Body of pancreas (tissue), 4 donors: ENCODE results near the gene FBXO42. TPM values are rescaled to one million over a fixed set of nuclear protein-coding genes. Genes with fewer than 3 reads are reported as not detected.
A peak's percentile ranks its signal among the peaks of the same experiment; 100 is the strongest.

ENCODE experiments used
- ATAC-seq: fragments of 150-250 bp; one replicate; pipeline ENCODE4 v1.9.1; 2016
- DNase-seq, 4 donors: peaks; one replicate each; pipeline ENCODE4 v3.0.0-alpha.2; 2019
- H3K27ac ChIP-seq, 4 donors: fragments of 200-600 bp; sonication (generic); 1 replicate in 3 of 4; 2 replicates in 1 of 4; pipeline versions ENCODE4 v1.5.1 to v1.6.1; 2016 to 2019; ENCODE audit warnings: mild to moderate bottlenecking in 1 of 4, mixed read lengths in 1 of 4, moderate library complexity in 1 of 4
- H3K27me3 ChIP-seq, 2 donors: fragments of 200-600 bp; sonication (generic); one replicate each; pipeline ENCODE4 v1.6.0; 2016; ENCODE audit warnings: mild to moderate bottlenecking in 1 of 2
- H3K36me3 ChIP-seq, 2 donors: fragments of 200-600 bp; sonication (generic); replicated peaks in 1 of 2; 2 replicates each; pipeline ENCODE4 v1.5.1; 2016; ENCODE audit warnings: low read depth in 2 of 2; ENCODE audit not compliant: insufficient read depth in 1 of 2
- H3K4me1 ChIP-seq: fragments of 200-600 bp; sonication (generic); one replicate; pipeline ENCODE4 v1.6.0; 2016
- H3K4me3 ChIP-seq, 2 donors: fragments of 200-600 bp; sonication (generic); 1 replicate in 1 of 2; 2 replicates in 1 of 2; pipeline ENCODE4 v1.5.1; 2016 to 2019
- H3K9me3 ChIP-seq, 3 donors: fragments of 200-600 bp; sonication (generic); 1 replicate in 2 of 3; 2 replicates in 1 of 3; pipeline ENCODE4 v1.5.1; 2016
- CTCF ChIP-seq, 7 experiments: fragments of 450-650 bp in 4 of 7; fragments of 200-600 bp in 3 of 7; sonication (generic) in 3 of 7; IDR thresholded peaks; one replicate each; pipeline ENCODE4 v1.5.1; 2016 to 2019; ENCODE audit warnings: antibody characterized with exemption in 7 of 7
- POLR2A ChIP-seq, 3 donors: fragments of 450-650 bp; IDR thresholded peaks; one replicate each; pipeline ENCODE4 v1.6.1; 2016; ENCODE audit warnings: antibody characterized with exemption in 3 of 3, mild to moderate bottlenecking in 2 of 3
- WGBS, 2 donors: methylation state at CpG; one replicate each; pipeline ENCODE4 v1.1.5; 2017; 5-methylcytosine and 5-hydroxymethylcytosine counted together
- intact Hi-C: fragments of 100-400 bp; cut with DNase I; formaldehyde crosslinking; loops from one replicate; pipeline ENCODE4 v1.15.1; 2023
- total RNA-seq, 2 donors: library from RNA; depleted of rRNA; stranded (reverse); fragments of >200 nt; gene quantifications; one replicate each; pipeline ENCODE4 v1.1.0, GENCODE V29; 2016

The FBXO42 gene
- total RNA-seq, 2 donors from 2014 or later = 11.9 to 33.6 TPM

GRCh38 chr1:16342331-16343062, 9.8 kb downstream of the FBXO42 start:
- Histone ChIP-seq H3K27me3 (no peaks in the 10 kb centered on the region), H3K9me3 (no peaks in the 10 kb centered on the region), H3K27ac (no peak overlapping the region), H3K4me1 (peaks cover under 1% of the 10 kb centered on the region), H3K36me3 (no peaks in the 10 kb centered on the region), H3K4me3 (no peak overlapping the region)
- no peak for ATAC-seq
- intact Hi-C loops = loop anchor here (10.0 kb wide), 1 partner anchor 88 kb away; no protein-coding TSS in a partner anchor
- 79 to 87% methylated on average over 10 of the region's 10 CpGs for WGBS, 2 donors
- no peak for TF ChIP-seq POLR2A (IDR thresholded peaks at IDR 0.05)
- no peak for TF ChIP-seq CTCF (IDR thresholded peaks at IDR 0.05)
- no peak for DNase-seq

- ATAC-seq (no peak), DNase-seq (no peak)
- Histone ChIP-seq H3K27me3 (no peaks in the 10 kb centered on the region), H3K36me3 (no peaks in the 10 kb centered on the region), H3K4me3 (no peak overlapping the region), H3K4me1 (peaks cover 8% of the 10 kb centered on the region), H3K9me3 (no peaks in the 10 kb centered on the region), H3K27ac (no peak overlapping the region)
- TF ChIP-seq POLR2A (IDR thresholded peaks at IDR 0.05) = no peak
- TF ChIP-seq CTCF (IDR thresholded peaks at IDR 0.05) = no peak
- WGBS, 2 donors = 92 to 100% methylated on average over 1 of the region's 1 CpG
- intact Hi-C loops = loop anchor here (10.0 kb wide), 1 partner anchor 86 kb away; no protein-coding TSS in a partner anchor
Observed at GRCh38 chr1:16340673-16341072, 11.6 kb downstream of the FBXO42 start.

- TF ChIP-seq POLR2A (IDR thresholded peaks at IDR 0.05) = no peak
- TF ChIP-seq CTCF (IDR thresholded peaks at IDR 0.05) = no peak
Observed at GRCh38 chr1:16338961-16339360, 13.3 kb downstream of the FBXO42 start.

GRCh38 chr1:16334655-16335340, 17.5 kb downstream of the FBXO42 start:
- 74 to 75% methylated on average over 7 of the region's 7 CpGs for WGBS, 2 donors
- Histone ChIP-seq H3K27ac (peak overlapping the region in 2 of 4 donors; percentile 11 to 27), H3K9me3 (no peaks in the 10 kb centered on the region), H3K4me3 (no peak overlapping the region), H3K36me3 (no peaks in the 10 kb centered on the region), H3K4me1 (peaks cover 24% of the 10 kb centered on the region), H3K27me3 (no peaks in the 10 kb centered on the region)
- DNase-seq = no peak
- ATAC-seq = peak; percentile 48
- TF ChIP-seq POLR2A (IDR thresholded peaks at IDR 0.05) (no peak), CTCF (IDR thresholded peaks at IDR 0.05) (no peak)
- intact Hi-C loops = no loop called here

More at GRCh38 chr1:16338961-16339360, 13.3 kb downstream of the FBXO42 start:
- no peak overlapping the region for H3K4me3 ChIP-seq
- H3K36me3 ChIP-seq = no peaks in the 10 kb centered on the region
- intact Hi-C loops = no loop called here
- H3K27ac ChIP-seq = no peak overlapping the region
- ATAC-seq = no peak
- 92 to 94% methylated on average over 5 of the region's 5 CpGs for WGBS, 2 donors
- H3K27me3 ChIP-seq = no peaks in the 10 kb centered on the region
- no peaks in the 10 kb centered on the region for H3K9me3 ChIP-seq
- DNase-seq = no peak
- H3K4me1 ChIP-seq = peaks cover 19% of the 10 kb centered on the region
